ENCODE results near the gene IGSF3.
A peak's percentile ranks its signal among the peaks of the same experiment; 100 is the strongest.
"Not testable (repeated sequence)": the region's sequence is repeated elsewhere in the genome, so short reads cannot be mapped to it uniquely, and the experiment has no call there.

Gene IGSF3

GRCh38 chr1:116572771-116573430 is 94.6 kb downstream of the IGSF3 start:
- no peak for DNase-seq

GRCh38 chr1:116572099-116572498 is 95.4 kb downstream of the IGSF3 start:
- no peak for DNase-seq

- no peak for DNase-seq
These were observed 96.2 kb downstream of the IGSF3 start for GRCh38 chr1:116571215-116571919.

GRCh38 chr1:116570358-116571214 is 96.9 kb downstream of the IGSF3 start, which contains the start of gene CD58:
TSS of gene CD58 (minus strand) at chr1:116571026. CDS start at chr1:116570972, 54 bp downstream.
- peak; percentile 61 for DNase-seq

- DNase-seq = no peak
These were observed 97.7 kb downstream of the IGSF3 start for GRCh38 chr1:116569776-116570357.

- DNase-seq = no peak
These were observed 98.2 kb downstream of the IGSF3 start for GRCh38 chr1:116569381-116569670.

- no peak for DNase-seq
These were observed 98.7 kb downstream of the IGSF3 start for GRCh38 chr1:116568662-116569380.

GRCh38 chr1:116567790-116568661 is 99.5 kb downstream of the IGSF3 start:
- DNase-seq = no peak

- no peak for DNase-seq
These were observed 102.3 kb downstream of the IGSF3 start for GRCh38 chr1:116565222-116565621.

- DNase-seq = no peak
These were observed 103.1 kb downstream of the IGSF3 start for GRCh38 chr1:116564426-116564825.

- not testable (repeated sequence) for DNase-seq
These were observed 105.1 kb downstream of the IGSF3 start for GRCh38 chr1:116562465-116562864.

- DNase-seq = no peak
These were observed 106.0 kb downstream of the IGSF3 start for GRCh38 chr1:116561563-116561962.

GRCh38 chr1:116560704-116561490 is 106.6 kb downstream of the IGSF3 start:
- no peak for DNase-seq

GRCh38 chr1:116559304-116559761 is 108.2 kb downstream of the IGSF3 start:
- no peak for DNase-seq

- DNase-seq = no peak
These were observed 109.0 kb downstream of the IGSF3 start for GRCh38 chr1:116558571-116558970.

- no peak for DNase-seq
These were observed 109.4 kb downstream of the IGSF3 start for GRCh38 chr1:116558140-116558549.

- DNase-seq = no peak
These were observed 110.1 kb downstream of the IGSF3 start for GRCh38 chr1:116557323-116557878.

- no peak for DNase-seq
These were observed 111.1 kb downstream of the IGSF3 start for GRCh38 chr1:116556289-116557006.

- no peak for DNase-seq
These were observed 112.6 kb downstream of the IGSF3 start for GRCh38 chr1:116554924-116555323.

All from NCI-H1694 (cell line).